HL-60 (cell line): ENCODE data around the gene STX8.

ENCODE experiments used
- DNase-seq, 2 experiments: peaks; one replicate each; pipeline ENCODE4 v3.0.0-alpha.2; 2010 to 2020; ENCODE audit warnings: low read depth in 1 of 2, low spot score in 1 of 2
- H3K27ac ChIP-seq: fragments of 250-450 bp; sonication (Bioruptor Pico); replicated peaks from 2 replicates; pipeline ENCODE4 v1.5.1; 2020; ENCODE audit warnings: mild to moderate bottlenecking, moderate library complexity
- H3K27me3 ChIP-seq: fragments of 250-450 bp; sonication (Bioruptor Pico); 2 replicates; pipeline ENCODE4 v1.5.1; 2021; ENCODE audit warnings: mild to moderate bottlenecking, moderate library complexity; ENCODE audit not compliant: insufficient read depth, poor library complexity, severe bottlenecking
- H3K4me3 ChIP-seq: replicated peaks from 2 replicates; pipeline ENCODE4 v1.5.1; 2011; ENCODE audit warnings: mild to moderate bottlenecking, control low read depth, low read length; ENCODE audit not compliant: insufficient read depth
- GABPA ChIP-seq: IDR thresholded peaks from 2 replicates; pipeline ENCODE4 v1.6.1; 2012; ENCODE audit warnings: low read depth
- POLR2AphosphoS5 ChIP-seq: IDR thresholded peaks from 2 replicates; pipeline ENCODE4 v1.6.1; 2012; ENCODE audit warnings: low read depth
- SPI1 ChIP-seq: IDR thresholded peaks from 2 replicates; pipeline ENCODE4 v1.6.1; 2012; ENCODE audit warnings: low read depth, mild to moderate bottlenecking, borderline replicate concordance
- TF ChIP-seq, protein P1 (sequence below): IDR thresholded peaks from one replicate; pipeline ENCODE4 v1.5.1; 2011; ENCODE audit warnings: low read length, control low read depth, inconsistent platforms; ENCODE audit not compliant: insufficient read depth
- TF ChIP-seq, protein P2 (sequence below): IDR thresholded peaks from 2 replicates; pipeline ENCODE4 v1.6.1; 2012; ENCODE audit warnings: low read depth; ENCODE audit not compliant: insufficient replicate concordance

STX8 gene

DNA sequence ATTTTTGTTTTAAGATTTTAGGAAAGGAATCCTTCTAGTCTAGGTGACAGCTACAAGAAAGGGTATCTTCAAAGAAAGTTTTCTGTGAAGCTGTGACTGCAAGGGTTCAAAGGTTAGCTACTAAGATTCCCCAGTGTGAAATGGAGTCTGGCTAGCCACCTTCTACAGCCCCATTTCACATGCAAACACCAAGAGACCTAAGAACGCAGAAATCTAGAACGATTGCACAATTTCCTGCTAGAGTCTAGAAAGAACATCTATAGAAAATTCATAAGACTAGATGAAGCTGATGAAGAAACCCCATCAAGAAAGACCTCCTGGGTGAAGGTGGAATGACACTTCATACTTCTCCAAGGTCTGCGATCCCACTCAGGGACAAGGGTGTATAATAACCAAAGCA, 77.1 kb downstream of the STX8 start:
- no peak overlapping the region for H3K27ac ChIP-seq
- no peak overlapping the region for H3K4me3 ChIP-seq
- no peak for TF ChIP-seq SPI1
- TF ChIP-seq, protein P1, sequence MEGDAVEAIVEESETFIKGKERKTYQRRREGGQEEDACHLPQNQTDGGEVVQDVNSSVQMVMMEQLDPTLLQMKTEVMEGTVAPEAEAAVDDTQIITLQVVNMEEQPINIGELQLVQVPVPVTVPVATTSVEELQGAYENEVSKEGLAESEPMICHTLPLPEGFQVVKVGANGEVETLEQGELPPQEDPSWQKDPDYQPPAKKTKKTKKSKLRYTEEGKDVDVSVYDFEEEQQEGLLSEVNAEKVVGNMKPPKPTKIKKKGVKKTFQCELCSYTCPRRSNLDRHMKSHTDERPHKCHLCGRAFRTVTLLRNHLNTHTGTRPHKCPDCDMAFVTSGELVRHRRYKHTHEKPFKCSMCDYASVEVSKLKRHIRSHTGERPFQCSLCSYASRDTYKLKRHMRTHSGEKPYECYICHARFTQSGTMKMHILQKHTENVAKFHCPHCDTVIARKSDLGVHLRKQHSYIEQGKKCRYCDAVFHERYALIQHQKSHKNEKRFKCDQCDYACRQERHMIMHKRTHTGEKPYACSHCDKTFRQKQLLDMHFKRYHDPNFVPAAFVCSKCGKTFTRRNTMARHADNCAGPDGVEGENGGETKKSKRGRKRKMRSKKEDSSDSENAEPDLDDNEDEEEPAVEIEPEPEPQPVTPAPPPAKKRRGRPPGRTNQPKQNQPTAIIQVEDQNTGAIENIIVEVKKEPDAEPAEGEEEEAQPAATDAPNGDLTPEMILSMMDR = no peak
- no peak for TF ChIP-seq POLR2AphosphoS5
- TF ChIP-seq, protein P2, sequence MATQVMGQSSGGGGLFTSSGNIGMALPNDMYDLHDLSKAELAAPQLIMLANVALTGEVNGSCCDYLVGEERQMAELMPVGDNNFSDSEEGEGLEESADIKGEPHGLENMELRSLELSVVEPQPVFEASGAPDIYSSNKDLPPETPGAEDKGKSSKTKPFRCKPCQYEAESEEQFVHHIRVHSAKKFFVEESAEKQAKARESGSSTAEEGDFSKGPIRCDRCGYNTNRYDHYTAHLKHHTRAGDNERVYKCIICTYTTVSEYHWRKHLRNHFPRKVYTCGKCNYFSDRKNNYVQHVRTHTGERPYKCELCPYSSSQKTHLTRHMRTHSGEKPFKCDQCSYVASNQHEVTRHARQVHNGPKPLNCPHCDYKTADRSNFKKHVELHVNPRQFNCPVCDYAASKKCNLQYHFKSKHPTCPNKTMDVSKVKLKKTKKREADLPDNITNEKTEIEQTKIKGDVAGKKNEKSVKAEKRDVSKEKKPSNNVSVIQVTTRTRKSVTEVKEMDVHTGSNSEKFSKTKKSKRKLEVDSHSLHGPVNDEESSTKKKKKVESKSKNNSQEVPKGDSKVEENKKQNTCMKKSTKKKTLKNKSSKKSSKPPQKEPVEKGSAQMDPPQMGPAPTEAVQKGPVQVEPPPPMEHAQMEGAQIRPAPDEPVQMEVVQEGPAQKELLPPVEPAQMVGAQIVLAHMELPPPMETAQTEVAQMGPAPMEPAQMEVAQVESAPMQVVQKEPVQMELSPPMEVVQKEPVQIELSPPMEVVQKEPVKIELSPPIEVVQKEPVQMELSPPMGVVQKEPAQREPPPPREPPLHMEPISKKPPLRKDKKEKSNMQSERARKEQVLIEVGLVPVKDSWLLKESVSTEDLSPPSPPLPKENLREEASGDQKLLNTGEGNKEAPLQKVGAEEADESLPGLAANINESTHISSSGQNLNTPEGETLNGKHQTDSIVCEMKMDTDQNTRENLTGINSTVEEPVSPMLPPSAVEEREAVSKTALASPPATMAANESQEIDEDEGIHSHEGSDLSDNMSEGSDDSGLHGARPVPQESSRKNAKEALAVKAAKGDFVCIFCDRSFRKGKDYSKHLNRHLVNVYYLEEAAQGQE = no peak
- TF ChIP-seq GABPA = no peak
- no peaks in the 10 kb centered on the region for H3K27me3 ChIP-seq
- no peak for DNase-seq

DNA sequence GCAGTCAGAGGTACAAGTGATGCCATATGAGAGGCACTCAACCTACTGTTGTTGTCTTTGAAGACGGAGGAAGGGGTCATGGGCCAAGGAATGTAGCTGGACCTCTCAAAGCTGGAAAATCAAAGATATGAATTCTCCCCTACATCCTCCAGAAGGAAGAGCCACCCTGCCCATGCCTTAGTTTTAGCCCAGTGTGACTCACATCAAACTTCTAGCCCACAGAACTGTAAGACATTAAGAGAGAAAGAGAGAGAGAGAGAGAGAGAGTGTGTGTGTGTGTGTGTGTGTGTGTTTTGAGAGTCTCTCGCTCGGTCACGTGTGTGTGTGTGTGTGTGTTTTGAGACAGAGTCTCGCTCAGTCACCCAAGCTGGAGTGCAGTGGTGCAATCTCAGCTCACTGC, 87.1 kb downstream of the STX8 start:
- Histone ChIP-seq H3K27me3 (no peaks in the 10 kb centered on the region), H3K4me3 (no peak overlapping the region), H3K27ac (no peak overlapping the region)
- TF ChIP-seq, protein P2 = no peak
- TF ChIP-seq GABPA (no peak), POLR2AphosphoS5 (no peak), SPI1 (no peak)
- TF ChIP-seq, protein P1 = no peak
- no peak for DNase-seq

DNA sequence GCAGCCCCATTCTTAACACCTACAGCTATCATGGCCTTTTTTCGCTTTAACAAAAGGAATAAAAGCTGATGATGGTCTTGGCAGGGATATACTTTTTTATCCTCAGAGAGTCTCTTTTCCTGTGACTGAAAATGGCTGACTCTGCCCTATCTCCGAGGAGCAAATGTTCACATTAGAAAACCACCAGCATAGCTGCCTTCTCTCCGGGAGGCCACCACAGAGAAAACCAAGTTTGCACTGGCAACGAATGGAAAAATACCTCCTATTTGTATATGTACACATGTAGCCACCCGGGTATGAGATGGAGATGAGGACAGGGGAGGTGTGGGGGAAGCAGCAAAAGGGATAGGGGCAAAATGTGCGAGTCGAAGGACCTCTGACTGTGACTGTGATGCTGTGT, 88.2 kb downstream of the STX8 start:
- DNase-seq = no peak
- TF ChIP-seq, protein P2 = no peak
- TF ChIP-seq POLR2AphosphoS5 = no peak
- TF ChIP-seq SPI1 = no peak
- TF ChIP-seq GABPA = no peak
- TF ChIP-seq, protein P1 = no peak
- no peak overlapping the region for H3K27ac ChIP-seq
- no peaks in the 10 kb centered on the region for H3K27me3 ChIP-seq
- no peak overlapping the region for H3K4me3 ChIP-seq
